Peyer's patch (tissue), 4 donors: Measurements from ENCODE around the gene FUT7.

ENCODE experiments used
- CTCF ChIP-seq, 6 experiments: fragments of 450-650 bp in 4 of 6; fragments of 200-600 bp in 2 of 6; sonication (generic) in 1 of 6; IDR thresholded peaks; one replicate each; pipeline ENCODE4 v1.5.1; 2017 to 2019; ENCODE audit warnings: antibody characterized with exemption in 6 of 6, mild to moderate bottlenecking in 3 of 6, moderate library complexity in 1 of 6
- POLR2A ChIP-seq, 2 donors: fragments of 450-650 bp; IDR thresholded peaks; one replicate each; pipeline ENCODE4 v1.5.1; 2017; ENCODE audit warnings: antibody characterized with exemption in 2 of 2, mild to moderate bottlenecking in 2 of 2, moderate library complexity in 2 of 2

GRCh38 chr9:137020771-137021567 lies 10.9 kb downstream of the FUT7 start:
- TF ChIP-seq CTCF (IDR thresholded peaks at IDR 0.05) (no peak), POLR2A (IDR thresholded peaks at IDR 0.05) (no peak)
